ENCODE data around the gene DYNLT3. TPM values are rescaled to one million over a fixed set of nuclear protein-coding genes. Genes with fewer than 3 reads are reported as not detected.

Gene DYNLT3
- total RNA-seq, 1 donor from 2014 or later, result 27.5 TPM

- no peak for TF ChIP-seq CTCF (IDR thresholded peaks at IDR 0.05)
- Mint-ChIP-seq H3K9me3 (ENCODE audit: unreplicated experiment) (peaks cover 11% of the 10 kb centered on the region), H3K27ac (ENCODE audit: unreplicated experiment) (peak overlapping the region; percentile 70)
These were observed 825 bp downstream of the DYNLT3 start for GRCh38 chrX:37846558-37846933.

GRCh38 chrX:37846141-37846540 lies 1.2 kb downstream of the DYNLT3 start:
- DNase-seq (ENCODE audit: extremely low spot score, unreplicated experiment), result no peak
- Mint-ChIP-seq H3K36me3 (ENCODE audit: unreplicated experiment) (no peaks in the 10 kb centered on the region), H3K27ac (ENCODE audit: unreplicated experiment) (peak overlapping the region; percentile 70), H3K27me3 (ENCODE audit: unreplicated experiment) (no peaks in the 10 kb centered on the region), H3K9me3 (ENCODE audit: unreplicated experiment) (peaks cover 11% of the 10 kb centered on the region), H3K4me1 (ENCODE audit: unreplicated experiment) (peaks cover 3% of the 10 kb centered on the region), H3K4me3 (ENCODE audit: unreplicated experiment) (peak overlapping the region; percentile 77)
- no peak for TF ChIP-seq CTCF (IDR thresholded peaks at IDR 0.05)

More at GRCh38 chrX:37846558-37846933, 825 bp downstream of the DYNLT3 start:
- H3K4me1 Mint-ChIP-seq (ENCODE audit: unreplicated experiment), result peaks cover 3% of the 10 kb centered on the region
- H3K36me3 Mint-ChIP-seq (ENCODE audit: unreplicated experiment), result no peaks in the 10 kb centered on the region
- H3K4me3 Mint-ChIP-seq (ENCODE audit: unreplicated experiment), result peak overlapping the region; percentile 77
- no peaks in the 10 kb centered on the region for H3K27me3 Mint-ChIP-seq (ENCODE audit: unreplicated experiment)
- DNase-seq (ENCODE audit: extremely low spot score, unreplicated experiment), result no peak

GRCh38 chrX:37844622-37845021 lies 2.7 kb downstream of the DYNLT3 start:
- peaks cover 2% of the 10 kb centered on the region for H3K36me3 Mint-ChIP-seq (ENCODE audit: unreplicated experiment)
- DNase-seq (ENCODE audit: extremely low spot score, unreplicated experiment), result no peak
- TF ChIP-seq CTCF (IDR thresholded peaks at IDR 0.05), result no peak
- H3K4me3 Mint-ChIP-seq (ENCODE audit: unreplicated experiment), result no peak overlapping the region
- peaks cover 3% of the 10 kb centered on the region for H3K4me1 Mint-ChIP-seq (ENCODE audit: unreplicated experiment)
- no peak overlapping the region for H3K27ac Mint-ChIP-seq (ENCODE audit: unreplicated experiment)
- peaks cover 7% of the 10 kb centered on the region for H3K9me3 Mint-ChIP-seq (ENCODE audit: unreplicated experiment)
- H3K27me3 Mint-ChIP-seq (ENCODE audit: unreplicated experiment), result no peaks in the 10 kb centered on the region

- H3K27me3 Mint-ChIP-seq (ENCODE audit: unreplicated experiment), result no peaks in the 10 kb centered on the region
- DNase-seq (ENCODE audit: extremely low spot score, unreplicated experiment), result no peak
- H3K27ac Mint-ChIP-seq (ENCODE audit: unreplicated experiment), result no peak overlapping the region
- no peak for TF ChIP-seq CTCF (IDR thresholded peaks at IDR 0.05)
- H3K4me1 Mint-ChIP-seq (ENCODE audit: unreplicated experiment), result peaks cover 3% of the 10 kb centered on the region
- H3K4me3 Mint-ChIP-seq (ENCODE audit: unreplicated experiment), result no peak overlapping the region
- peaks cover 2% of the 10 kb centered on the region for H3K36me3 Mint-ChIP-seq (ENCODE audit: unreplicated experiment)
- peaks cover 3% of the 10 kb centered on the region for H3K9me3 Mint-ChIP-seq (ENCODE audit: unreplicated experiment)
These were observed 6.4 kb downstream of the DYNLT3 start for GRCh38 chrX:37840931-37841330.

GRCh38 chrX:37834937-37835336 lies 12.4 kb downstream of the DYNLT3 start:
- no peak for DNase-seq (ENCODE audit: extremely low spot score, unreplicated experiment)
- Mint-ChIP-seq H3K27ac (ENCODE audit: unreplicated experiment) (no peak overlapping the region), H3K4me1 (ENCODE audit: unreplicated experiment) (no peaks in the 10 kb centered on the region), H3K36me3 (ENCODE audit: unreplicated experiment) (no peaks in the 10 kb centered on the region), H3K27me3 (ENCODE audit: unreplicated experiment) (no peaks in the 10 kb centered on the region), H3K9me3 (ENCODE audit: unreplicated experiment) (peaks cover 3% of the 10 kb centered on the region), H3K4me3 (ENCODE audit: unreplicated experiment) (no peak overlapping the region)
- no peak for TF ChIP-seq CTCF (IDR thresholded peaks at IDR 0.05)
